GM11168 (cell line): Measurements from ENCODE around the gene TPSB2.
"Not testable (repeated sequence)": the region's sequence is repeated elsewhere in the genome, so short reads cannot be mapped to it uniquely, and the experiment has no call there.

Experiments used
- in situ Hi-C: fragments of 300-500 bp; cut with MboI; formaldehyde crosslinking; loops from one replicate; pipeline ENCODE4 v1.12.0; 2022; ENCODE audit warnings: low sequenced_read_pairs; ENCODE audit not compliant: unreplicated experiment

TPSB2 gene

GRCh38 chr16:1189455-1189854 lies 40.5 kb downstream of the TPSB2 start:
- in situ Hi-C loops = no loop called here

GRCh38 chr16:1188432-1189189 lies 41.4 kb downstream of the TPSB2 start:
- in situ Hi-C loops = no loop called here

DNA sequence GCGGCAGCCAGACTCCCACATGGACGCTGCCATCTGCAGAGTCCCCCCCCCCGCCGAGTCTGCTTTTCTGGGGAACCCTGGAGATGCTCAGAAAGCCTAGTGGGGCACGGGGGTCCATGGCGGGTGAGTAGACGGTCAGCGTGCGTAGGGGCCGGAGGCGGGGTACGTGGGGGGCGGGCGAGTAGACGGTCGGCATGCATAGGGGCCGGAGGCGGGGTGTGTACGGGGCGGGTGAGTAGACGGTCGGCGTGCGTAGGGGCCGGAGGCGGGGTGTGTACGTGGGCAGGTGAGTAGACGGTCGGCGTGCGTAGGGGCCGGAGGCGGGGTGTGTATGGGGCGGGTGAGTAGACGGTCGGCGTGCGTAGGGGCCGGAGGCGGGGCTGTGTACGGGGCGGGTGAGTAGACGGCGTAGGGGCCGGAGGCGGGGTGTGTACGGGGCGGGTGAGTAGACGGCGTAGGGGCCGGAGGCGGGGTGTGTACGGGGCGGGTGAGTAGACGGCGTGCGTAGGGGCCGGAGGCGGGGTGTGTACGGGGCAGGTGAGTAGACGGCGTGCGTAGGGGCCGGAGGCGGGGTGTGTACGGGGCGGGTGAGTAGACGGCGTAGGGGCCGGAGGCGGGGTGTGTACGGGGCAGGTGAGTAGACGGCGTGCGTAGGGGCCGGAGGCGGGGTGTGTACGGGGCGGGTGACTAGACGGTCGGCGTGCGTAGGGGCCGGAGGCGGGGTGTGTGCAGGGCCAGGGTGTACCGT lies 44.4 kb downstream of the TPSB2 start:
- in situ Hi-C loops = not testable (repeated sequence)

- in situ Hi-C loops = no loop called here
Measured at GRCh38 chr16:1184980-1185379, 45.0 kb downstream of the TPSB2 start.

DNA sequence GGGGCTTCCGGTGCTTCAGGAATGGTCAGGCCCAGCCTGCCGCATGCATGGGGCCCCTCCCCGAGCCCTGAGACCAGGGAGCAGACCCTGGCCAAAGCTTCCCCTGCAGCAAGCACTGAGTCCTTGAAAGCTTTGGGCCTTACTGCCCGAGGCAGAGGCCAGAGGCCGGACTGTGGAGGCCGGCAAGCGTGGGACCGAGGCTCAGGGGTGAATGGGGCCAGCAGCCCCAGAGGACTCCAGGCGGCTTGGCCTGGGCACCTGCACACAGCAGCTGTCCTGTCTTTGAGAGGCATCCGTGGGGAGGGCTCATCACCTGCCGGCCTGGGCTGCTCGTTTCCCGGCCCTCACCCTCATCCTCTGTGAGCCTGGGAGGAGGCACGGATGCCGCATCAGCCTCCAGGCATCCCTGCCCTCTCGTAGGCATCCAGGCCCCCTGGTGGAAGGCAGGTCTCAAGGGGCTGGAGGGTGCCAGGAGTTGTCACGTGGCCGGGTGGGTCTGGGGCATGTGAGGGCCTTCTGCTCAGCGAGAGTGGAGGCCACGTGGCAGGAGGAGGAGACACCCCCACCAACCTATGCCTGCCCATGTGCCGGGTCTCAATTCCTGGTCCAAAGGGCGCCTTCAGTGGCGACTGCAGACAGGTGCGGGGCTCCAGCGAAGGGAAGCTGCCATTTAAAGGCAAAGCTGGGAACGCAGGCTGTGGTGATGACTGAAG lies 45.7 kb downstream of the TPSB2 start:
- in situ Hi-C loops = no loop called here

- in situ Hi-C loops = no loop called here
Measured at GRCh38 chr16:1182950-1183907, 46.8 kb downstream of the TPSB2 start.

GRCh38 chr16:1182316-1182671 lies 47.7 kb downstream of the TPSB2 start:
- in situ Hi-C loops = no loop called here

DNA sequence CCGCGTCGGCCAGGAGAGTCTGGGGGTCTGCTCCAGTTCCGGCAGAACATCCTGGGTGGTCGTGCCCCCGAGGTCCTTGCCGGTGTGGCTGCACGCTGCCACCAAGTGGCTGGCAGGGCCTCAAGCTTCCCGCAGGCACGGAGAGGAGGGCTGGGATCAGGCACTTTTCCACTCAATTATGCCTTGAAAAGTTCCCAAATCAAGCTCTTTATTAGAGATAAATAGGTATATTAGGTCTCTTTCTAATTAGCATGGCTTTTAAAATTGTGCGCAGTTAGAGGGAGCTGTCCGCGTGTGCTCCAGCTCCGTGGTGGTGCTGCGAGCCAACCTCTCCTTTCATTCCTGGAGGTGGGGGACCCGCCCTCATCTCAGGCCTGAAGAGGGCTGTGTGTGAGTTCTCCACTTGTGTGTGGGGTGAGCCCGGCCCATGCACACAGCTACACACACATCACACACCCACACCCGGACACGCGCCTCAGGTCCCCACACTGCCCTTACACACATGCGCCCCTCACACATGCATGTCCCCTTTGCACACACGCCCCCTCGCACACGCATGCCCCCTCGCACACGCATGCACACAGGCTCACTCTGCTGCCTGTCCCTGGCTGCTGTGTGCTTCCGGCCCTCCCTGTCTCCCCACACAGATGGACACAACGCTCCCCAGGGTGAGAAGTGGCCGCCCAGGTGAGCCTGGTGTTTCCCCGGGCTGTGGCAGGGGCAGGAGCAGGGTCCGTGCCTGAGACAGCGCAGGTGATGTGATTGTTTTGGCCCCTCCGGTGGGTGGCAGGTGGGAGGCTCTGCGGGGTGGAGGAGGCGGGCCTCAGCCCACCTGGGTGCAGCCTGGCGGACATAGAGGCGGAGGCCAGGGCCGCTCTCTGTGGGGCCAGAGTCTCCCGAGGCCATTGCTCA lies 48.3 kb downstream of the TPSB2 start:
- in situ Hi-C loops = no loop called here

- in situ Hi-C loops = no loop called here
Measured at GRCh38 chr16:1180549-1181403, 49.2 kb downstream of the TPSB2 start.
